Neutrophil (primary cell): ENCODE data around the gene MICAL3.

Experiments used
- H3K27ac ChIP-seq: fragments of 200-600 bp; sonication (generic); 2 replicates; pipeline ENCODE4 v1.5.1; 2016; ENCODE audit warnings: mild to moderate bottlenecking, moderate library complexity
- H3K27me3 ChIP-seq: fragments of 200-600 bp; sonication (generic); 2 replicates; pipeline ENCODE4 v1.6.0; 2016; ENCODE audit warnings: mild to moderate bottlenecking
- H3K36me3 ChIP-seq: fragments of 200-600 bp; sonication (generic); 2 replicates; pipeline ENCODE4 v1.5.1; 2017
- H3K4me1 ChIP-seq, 2 experiments: fragments of 200-600 bp in 1 of 2; sonication (generic) in 1 of 2; 1 replicate in 1 of 2; 2 replicates in 1 of 2; pipeline versions ENCODE4 v1.5.1 to v1.6.1; 2013 to 2016; ENCODE audit warnings: low read depth in 1 of 2, low read length in 1 of 2, mild to moderate bottlenecking in 1 of 2, moderate library complexity in 1 of 2; ENCODE audit not compliant: control insufficient read depth in 1 of 2, insufficient read depth in 1 of 2
- H3K4me3 ChIP-seq, 2 experiments: fragments of 200-600 bp in 1 of 2; sonication (generic) in 1 of 2; 1 replicate in 1 of 2; 2 replicates in 1 of 2; pipeline ENCODE4 v1.5.1; 2013 to 2016; ENCODE audit warnings: low read depth in 1 of 2, low read length in 1 of 2, mild to moderate bottlenecking in 1 of 2, moderate library complexity in 1 of 2
- H3K9me3 ChIP-seq: fragments of 200-600 bp; sonication (generic); 2 replicates; pipeline ENCODE4 v1.5.1; 2016
- CTCF ChIP-seq: fragments of 200-600 bp; sonication (generic); IDR thresholded peaks from 2 replicates; pipeline ENCODE4 v1.5.1; 2016; ENCODE audit warnings: antibody characterized with exemption

MICAL3 gene

GRCh38 chr22:17982572-17983141 is 41.7 kb downstream of the MICAL3 start:
- no peaks in the 10 kb centered on the region for H3K9me3 ChIP-seq
- H3K27ac ChIP-seq, result no peak overlapping the region
- no peak for TF ChIP-seq CTCF
- peaks cover 15% of the 10 kb centered on the region in 2 experiments for H3K4me1 ChIP-seq
- no peak overlapping the region for H3K4me3 ChIP-seq
- H3K36me3 ChIP-seq, result no peaks in the 10 kb centered on the region
- no peaks in the 10 kb centered on the region for H3K27me3 ChIP-seq

- Histone ChIP-seq H3K27me3 (no peaks in the 10 kb centered on the region), H3K4me3 (no peak overlapping the region), H3K4me1 (peaks cover 15% of the 10 kb centered on the region in 2 experiments), H3K9me3 (no peaks in the 10 kb centered on the region), H3K36me3 (no peaks in the 10 kb centered on the region), H3K27ac (no peak overlapping the region)
- TF ChIP-seq CTCF, result no peak
Measured at GRCh38 chr22:17981497-17981896, 42.9 kb downstream of the MICAL3 start.

GRCh38 chr22:17980638-17981051 is 43.7 kb downstream of the MICAL3 start:
- Histone ChIP-seq H3K27me3 (peaks cover under 1% of the 10 kb centered on the region), H3K36me3 (no peaks in the 10 kb centered on the region), H3K27ac (no peak overlapping the region), H3K9me3 (no peaks in the 10 kb centered on the region), H3K4me1 (peaks cover 15% of the 10 kb centered on the region in 2 experiments), H3K4me3 (no peak overlapping the region)
- no peak for TF ChIP-seq CTCF

GRCh38 chr22:17980015-17980590 is 44.3 kb downstream of the MICAL3 start:
- Histone ChIP-seq H3K27ac (no peak overlapping the region), H3K4me3 (no peak overlapping the region)

GRCh38 chr22:17978027-17978426 is 46.3 kb downstream of the MICAL3 start:
- peaks cover 11% of the 10 kb centered on the region for H3K27me3 ChIP-seq
- TF ChIP-seq CTCF, result no peak
- H3K36me3 ChIP-seq, result no peaks in the 10 kb centered on the region
- H3K27ac ChIP-seq, result no peak overlapping the region
- H3K4me1 ChIP-seq, result peaks cover 15 to 23% of the 10 kb centered on the region in 2 experiments
- H3K4me3 ChIP-seq, result no peak overlapping the region
- H3K9me3 ChIP-seq, result no peaks in the 10 kb centered on the region

More at GRCh38 chr22:17980015-17980590, 44.3 kb downstream of the MICAL3 start:
- Histone ChIP-seq H3K9me3 (no peaks in the 10 kb centered on the region), H3K27me3 (peaks cover 6% of the 10 kb centered on the region), H3K36me3 (no peaks in the 10 kb centered on the region), H3K4me1 (peaks cover 15% of the 10 kb centered on the region in 2 experiments)
- no peak for TF ChIP-seq CTCF
